IPS-NIHi7 (cell line): ENCODE measurements around the gene CHN2.
A peak's percentile ranks its signal among the peaks of the same experiment; 100 is the strongest.

Source experiments
- DNase-seq: peaks from one replicate; pipeline ENCODE4 v3.0.0; 2012; ENCODE audit warnings: mixed read lengths; ENCODE audit errors: extremely low spot score

Gene CHN2

DNA sequence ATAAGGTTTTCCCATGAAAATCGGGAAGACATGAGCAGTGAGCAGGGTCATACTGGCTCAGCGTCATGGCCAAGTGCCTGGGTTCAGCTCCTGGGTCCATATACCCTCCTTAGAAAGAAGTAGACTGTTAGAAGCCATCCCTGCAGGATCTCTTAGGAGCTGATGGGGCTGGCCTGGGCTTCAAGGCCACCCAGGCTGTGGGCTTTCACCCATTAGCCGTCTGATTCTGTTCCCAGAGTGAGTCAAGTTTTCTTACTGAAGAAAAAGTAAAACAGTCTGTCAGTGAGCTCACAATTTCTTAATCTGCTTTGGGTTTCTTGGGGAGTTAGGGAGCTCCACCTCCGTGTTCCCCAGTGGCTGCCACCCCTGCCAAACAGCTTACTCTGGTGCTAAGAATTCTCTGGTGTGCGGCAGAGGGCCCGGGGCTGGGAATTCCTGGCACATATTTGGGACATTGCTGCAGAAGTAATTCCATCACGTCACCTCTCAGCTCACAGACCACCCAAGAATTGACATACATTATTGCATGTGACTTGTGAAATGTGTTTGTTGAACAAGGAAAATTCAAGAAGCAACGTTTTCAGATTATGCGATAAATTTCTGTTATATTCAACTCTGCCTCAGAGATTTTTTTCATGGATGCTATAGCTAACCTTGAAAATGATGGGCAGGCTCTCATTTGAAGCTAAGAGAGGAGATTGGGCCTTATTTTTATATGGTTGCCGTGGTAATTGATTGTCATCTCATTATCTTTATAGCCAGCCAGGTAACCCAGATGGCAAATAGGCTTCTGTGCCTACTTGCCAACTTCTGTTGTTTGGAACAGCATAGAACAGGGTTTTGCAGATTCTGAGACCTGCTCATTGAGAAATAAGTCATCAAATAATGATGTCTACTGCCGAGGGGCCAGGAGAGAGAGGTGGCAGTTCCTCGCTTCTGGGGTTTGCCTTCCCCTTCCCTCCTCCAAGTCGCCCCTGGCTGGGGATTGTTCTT lies 166.4 kb downstream of the CHN2 start:
- DNase-seq: no peak

DNA sequence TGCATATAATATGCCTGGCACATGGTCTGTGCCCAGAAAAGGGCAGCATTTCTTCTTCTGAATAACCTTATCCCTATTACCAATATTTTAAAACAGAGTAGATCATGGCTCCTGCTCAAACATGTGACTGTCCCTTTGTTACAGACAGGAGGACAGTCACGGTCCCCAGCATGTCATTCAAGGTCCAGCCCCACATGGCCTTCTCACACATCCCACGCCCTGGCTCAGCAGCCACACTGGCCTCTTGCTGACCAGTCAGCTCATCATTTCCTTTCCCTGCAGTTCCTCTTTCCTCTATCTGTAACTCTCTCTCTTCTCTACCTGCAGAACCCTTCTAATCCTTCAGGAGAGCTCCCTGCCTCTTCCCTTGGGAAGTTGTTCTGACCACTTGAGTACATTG lies 167.8 kb downstream of the CHN2 start:
- no peak for DNase-seq

DNA sequence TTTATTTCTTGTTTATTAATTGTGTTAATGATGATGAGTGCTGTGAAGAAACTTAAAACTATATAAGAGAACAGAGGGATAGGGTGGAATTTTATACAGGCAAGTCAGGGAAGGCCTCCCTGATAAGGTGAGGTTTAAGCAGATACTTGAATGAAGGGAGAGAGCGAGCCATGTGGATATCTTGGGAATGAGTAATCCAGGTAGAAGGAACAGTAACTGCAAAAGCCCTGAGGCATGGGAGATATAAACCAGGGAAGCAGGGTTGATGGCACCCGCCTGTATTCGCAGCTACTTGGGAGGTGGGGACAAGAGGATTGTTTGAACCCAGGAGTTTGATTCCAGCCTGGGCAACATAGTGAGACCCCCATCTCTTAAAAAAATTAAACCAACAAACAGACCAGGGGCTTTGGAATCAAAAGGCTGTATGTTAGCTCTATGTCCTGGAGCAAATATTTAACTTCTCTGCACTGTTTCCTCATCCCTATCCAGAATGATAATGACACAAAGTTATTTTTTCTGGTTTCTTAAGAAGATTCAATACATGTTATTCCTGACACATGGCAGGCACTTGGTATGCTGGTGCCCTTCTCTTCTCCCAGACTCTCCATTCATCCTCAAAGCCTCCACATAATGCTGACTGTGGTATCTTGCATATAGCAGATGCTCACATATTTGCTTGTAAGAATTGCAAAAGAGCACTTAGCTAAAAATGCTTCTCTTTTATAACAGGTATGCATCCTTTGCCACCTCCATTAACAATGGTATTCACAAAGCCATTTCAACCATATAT lies 169.3 kb downstream of the CHN2 start:
- no peak for DNase-seq

DNA sequence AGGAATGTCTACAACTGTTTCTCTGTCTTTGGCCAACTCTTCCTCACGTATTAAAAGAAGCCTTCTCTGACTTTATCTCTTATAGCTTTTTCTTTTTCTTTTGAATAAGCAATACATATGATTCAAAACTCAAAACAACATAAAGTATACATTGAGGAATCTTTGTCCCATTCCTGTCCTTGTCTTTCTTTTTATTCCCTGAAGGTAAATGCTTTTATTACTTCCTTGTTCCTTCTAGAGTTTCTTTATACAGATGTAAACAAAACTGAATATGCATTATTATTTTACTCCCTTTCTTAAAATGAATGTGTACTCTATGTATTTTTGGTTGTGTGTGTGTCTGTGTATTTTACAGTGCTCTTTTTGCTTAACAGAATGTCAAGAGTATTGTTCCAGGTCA lies 170.1 kb downstream of the CHN2 start:
- no peak for DNase-seq

DNA sequence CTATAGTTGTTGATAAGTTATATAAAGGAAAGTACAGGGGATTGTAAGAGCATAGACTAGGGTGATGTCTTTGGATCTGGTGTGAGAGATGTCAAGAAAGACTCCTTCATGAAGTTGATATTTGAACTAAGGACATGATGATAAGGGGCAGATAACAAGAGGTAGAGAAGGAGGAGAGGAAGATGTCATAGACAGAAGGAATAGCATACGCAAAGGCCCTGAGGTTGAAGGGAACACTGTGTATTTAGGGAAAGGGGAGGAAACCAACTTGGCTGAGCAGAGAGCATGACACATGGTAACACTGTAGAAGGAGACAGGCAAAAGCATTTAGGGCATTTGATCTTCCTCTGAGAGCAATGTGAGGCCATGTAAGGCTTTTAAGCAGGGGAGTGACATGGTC lies 170.8 kb downstream of the CHN2 start:
- no peak for DNase-seq

DNA sequence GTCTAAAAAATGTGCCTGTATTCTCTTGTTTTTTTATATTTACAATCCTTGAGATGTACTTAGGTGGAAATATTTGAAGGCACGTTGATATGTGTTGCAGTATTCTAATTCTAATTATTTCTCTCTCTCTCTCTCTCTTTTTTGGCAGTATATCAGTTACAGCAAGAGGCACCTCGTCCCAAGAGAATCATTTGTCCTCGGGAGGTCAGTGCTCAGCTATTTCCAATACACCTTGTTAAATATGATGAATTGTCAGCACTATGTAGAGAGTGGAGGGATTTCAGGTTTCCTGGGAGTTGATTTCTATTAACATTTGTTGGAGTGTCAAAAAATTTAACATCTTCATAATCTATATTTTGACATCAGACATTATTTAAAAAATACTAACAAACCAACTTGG lies 173.2 kb downstream of the CHN2 start:
- DNase-seq: no peak

DNA sequence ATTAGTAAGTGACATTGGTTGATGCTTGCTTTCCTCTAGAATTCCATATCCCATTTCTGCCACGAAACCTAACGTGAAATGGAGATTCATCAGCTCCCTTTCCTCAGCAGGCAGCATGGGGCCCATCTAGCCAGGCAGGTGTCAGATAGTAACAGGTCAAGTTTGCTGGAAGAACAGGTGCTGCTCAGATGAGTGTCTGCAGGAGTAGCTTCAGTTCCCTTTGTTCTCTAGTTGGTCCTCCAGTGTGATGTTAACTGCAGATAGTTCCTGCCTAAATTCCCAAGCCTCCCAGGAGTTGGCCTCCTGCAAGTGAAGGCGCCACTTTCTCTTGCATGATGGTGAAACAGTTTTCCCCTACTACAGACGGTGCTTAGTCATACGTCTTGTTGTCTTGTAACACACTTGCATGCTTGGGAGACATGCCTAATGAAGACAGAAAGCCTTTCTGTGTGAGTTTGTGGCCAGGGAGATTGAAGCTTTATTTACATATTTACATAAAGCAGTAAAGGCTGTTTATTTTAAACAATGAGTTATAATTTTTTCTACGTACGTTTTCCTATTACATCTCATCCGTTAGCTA lies 175.4 kb downstream of the CHN2 start:
- DNase-seq: no peak

DNA sequence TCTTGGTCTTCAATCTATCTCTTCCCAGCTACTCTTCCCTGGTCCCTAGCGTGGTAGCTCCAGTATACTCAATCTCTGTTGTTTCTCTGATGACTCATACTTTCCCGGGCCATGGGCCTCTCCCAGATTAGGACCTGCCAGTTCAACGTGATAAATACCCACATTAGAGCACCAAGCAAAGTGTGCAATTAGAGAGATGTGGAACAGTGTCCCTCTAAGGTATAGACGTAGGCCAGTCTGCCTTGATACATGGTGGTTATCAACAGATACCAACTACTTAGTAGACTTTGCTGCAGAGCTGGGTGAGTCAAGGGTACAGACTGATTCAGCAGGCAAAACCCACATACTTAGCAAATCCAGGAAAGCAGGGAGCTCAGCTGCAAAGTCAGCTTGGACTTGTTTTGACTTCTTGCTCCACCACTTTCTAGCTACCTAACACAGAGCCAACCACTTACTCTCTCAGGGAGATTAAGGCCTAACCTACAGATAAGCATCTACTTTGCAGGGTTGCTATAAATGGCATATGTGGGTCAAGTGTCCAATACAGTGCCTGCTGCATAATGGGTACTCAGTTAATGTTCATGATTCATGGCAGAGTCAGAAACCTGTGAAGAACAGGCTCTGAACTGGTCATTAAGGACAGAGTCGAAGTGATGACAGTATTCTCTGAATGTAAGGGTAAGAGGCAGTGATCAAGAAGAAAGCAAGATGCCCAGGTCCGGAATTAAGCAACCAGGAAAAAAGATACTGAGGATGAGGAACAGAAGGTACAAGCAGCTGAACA lies 176.1 kb downstream of the CHN2 start:
- DNase-seq: no peak

DNA sequence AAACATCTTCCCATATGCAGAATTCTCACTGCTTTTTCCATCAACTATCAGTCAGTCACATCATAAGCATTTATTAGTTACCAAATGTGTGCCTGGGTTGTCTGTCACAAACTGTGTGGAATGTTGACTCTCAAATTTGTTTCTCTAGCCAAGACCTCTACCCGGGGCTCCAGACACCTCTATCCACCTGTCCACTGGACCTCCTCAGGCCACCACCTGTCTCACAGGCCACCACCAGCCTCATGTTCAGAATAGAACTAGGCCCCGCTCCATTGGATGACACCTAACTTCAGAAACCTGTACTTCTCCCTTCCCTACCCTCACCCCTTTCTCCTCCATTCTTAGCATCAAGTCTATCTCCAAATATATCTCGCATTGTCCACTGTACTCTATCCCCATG lies 176.9 kb downstream of the CHN2 start:
- no peak for DNase-seq

DNA sequence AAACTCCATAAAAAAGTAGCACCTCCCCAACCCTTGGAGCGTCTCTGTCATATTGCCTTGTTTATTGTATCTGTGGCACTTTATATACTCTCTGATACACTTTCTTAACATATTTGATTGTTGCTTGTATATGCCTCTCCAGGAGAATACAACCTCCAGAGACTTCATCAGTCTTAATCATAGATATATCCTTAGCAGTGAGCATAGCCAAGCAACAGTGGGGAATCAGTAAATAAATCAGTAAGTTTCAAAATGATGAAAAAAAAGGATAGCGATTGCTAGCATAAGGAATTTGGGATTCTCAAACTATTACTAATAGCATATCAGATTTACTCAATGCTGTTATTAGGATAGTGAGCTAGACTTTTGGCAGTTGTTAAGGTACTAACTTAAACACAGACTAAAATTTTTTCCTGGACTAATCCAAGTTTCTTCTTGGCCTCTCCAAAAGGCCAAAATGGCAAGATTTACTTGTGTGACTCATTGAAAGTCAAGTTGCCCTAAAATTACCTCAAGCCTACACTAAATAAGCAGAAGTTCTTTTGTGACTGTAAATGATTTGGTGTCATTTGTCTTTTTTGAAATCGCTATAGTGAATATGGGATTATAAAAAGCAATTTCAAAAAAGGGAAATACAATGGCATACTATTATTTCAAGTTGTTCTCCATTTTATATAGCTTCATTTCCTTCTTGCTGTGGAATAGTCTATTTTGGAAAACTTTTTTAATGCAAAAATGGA lies 177.9 kb downstream of the CHN2 start:
- DNase-seq: no peak

DNA sequence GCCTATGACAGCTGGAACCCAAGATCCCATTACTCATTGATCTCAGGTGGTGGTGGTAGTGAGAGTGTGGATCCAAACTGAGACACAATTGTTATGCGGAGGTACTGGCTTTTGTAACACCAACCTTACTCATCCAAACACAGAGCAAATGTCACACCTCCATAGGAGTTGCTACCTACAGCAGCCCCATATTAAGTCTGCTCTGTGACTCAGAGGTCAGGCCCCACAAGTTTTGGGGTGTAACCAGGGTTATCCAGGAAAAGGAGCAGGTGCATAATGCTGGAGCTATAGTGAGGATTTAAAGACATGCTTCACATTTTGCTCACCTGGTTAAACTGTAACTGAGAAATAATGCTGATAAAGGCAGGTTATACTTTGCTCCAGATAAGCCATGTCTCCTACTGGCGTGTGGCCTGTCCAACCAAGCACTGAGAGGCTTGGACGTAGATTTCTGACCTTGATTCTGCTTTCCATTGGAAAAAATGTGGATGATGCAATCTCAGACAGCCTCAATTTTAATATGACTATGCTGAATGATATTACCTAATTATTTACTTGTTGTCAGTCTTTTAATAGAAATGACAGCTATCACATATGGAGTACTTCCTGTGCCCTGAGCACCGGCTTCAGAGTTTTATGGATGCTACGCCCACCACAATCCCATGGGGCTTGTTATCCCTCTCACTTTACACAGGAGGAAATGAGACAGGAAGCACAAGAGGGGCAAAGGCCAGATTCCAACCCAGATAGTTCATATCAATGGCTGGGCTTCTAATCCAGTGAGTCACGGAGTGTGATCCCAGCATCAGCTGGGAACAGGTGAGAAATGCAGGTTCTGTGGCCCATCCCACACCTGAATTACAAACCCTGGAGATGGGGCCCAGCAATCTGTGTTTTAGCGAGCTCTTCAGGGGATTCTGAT lies 181.3 kb downstream of the CHN2 start:
- DNase-seq: peak; percentile 62

DNA sequence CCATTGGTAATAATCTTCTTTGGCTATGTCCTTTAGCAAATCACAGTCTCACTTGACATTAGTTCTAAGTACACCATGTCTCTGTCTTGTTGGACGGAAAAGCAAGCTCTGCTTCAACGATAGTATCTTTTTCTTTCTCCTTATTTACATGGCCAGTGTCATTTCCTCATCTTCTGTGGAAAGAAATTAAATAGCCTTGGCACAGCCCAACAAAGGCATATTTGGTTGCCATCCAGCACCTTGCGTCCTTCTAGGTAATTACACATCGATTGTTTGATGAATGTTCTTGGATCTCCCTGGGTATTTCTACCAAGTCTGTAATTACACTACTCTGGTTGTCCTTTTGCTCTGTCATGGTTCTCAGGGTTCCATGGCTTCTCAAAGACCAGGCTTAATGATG lies 183.1 kb downstream of the CHN2 start:
- DNase-seq: no peak

DNA sequence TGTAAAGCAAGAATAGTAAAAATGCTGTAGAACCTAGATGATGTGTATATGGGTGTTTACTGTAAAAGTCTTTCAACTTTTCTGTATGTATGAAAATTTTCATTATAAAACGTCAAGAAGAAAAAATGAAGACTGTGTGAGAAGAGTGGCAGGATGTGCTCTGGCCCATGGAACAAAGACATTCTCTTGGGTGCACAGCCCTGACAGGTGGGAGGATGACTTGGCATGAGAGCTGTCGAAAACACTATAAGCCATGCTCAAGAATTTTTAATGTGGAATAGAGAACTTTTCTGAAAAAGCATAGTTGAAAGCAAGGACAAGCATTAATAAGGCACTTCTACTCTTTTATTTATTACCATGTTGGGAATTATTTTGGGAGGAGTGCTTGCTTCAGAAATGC lies 185.0 kb downstream of the CHN2 start:
- no peak for DNase-seq

DNA sequence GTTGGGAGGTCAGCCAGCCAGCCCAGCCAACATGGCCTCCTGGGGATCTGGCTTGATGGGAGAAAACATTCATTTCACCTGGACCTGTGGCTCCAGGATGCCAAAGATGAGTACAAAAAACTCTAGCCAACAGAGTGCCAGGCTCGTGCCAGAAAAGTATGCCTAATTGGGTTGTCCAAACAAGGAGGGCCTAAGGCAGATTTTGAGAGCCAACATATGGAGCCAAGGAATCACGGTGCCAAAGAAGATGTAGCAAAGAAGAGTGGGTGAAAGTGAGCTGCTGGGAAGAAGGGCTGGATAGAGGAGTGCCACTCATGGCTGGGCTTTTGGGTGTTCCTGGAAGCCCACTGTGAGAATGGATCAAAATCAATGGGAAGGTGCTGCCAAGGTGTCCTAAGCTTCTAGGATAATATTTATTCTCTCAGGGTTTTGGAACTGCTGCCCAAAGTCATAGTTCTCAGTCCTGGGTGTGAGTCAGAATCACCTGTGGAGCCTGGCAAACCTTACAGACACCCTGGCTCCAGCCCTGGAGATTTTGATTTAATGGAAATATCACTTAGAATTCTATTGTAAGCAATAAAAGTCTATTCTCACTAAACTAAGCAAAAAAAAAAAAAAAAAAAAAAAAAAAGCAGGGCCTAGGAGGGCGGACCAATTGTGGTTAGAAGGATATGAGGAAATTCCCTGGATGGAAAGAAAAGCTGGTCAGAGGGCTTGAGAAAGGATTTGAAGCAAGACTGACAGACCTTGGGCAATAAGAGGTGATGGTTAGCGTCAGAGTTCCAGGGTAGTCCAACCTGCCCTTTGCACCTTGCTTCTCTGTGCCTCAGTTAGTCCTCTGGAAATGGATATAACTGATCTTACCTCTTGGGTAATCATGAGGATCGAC lies 186.9 kb downstream of the CHN2 start:
- DNase-seq: no peak

DNA sequence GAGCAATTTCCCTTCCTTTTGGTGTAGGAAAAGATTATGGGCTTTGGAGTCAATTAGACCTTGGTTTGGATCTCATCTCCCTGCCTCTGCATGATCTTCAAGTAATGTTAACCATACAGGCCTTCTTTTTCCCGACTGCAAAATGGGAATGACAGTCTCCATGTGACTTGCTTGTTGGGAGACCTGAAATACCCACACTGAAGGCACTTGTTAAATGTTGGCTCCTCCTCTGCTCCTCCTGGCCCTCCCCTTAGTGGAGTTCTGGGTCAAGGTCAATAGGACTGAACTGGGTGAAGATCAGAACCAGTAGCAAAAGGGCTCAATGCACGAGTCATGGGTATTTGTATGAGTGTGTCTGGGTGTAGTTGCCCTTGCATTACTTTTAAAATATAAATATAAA lies 189.7 kb downstream of the CHN2 start:
- DNase-seq: no peak

DNA sequence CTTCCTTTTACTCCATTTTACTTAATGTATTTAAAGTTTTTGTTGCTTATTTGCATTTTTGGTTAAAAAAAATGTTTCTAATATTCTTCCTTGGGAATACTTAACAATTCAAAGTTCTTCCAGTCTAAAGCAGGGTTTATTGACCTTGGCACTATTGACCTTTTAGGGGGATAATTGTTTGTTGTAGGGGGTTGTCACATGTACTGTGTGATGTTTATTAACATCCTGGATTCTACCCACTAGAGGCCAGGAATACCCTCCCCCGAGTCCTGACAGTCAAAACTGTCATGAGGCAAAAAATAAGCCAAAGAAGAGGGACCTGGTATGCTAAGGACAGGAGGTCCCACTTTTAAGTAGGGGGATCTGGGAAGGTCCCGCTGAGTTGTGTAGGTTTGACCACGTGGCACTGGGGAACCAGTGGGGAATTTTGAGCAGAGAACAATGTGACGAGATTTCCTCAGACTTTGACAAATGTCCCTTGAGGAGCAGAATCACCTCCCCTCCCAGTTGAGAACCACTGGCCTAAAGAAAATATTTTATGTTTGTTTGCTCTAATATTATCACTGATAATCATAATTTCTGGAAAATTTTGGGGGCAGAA lies 190.7 kb downstream of the CHN2 start:
- DNase-seq: no peak

DNA sequence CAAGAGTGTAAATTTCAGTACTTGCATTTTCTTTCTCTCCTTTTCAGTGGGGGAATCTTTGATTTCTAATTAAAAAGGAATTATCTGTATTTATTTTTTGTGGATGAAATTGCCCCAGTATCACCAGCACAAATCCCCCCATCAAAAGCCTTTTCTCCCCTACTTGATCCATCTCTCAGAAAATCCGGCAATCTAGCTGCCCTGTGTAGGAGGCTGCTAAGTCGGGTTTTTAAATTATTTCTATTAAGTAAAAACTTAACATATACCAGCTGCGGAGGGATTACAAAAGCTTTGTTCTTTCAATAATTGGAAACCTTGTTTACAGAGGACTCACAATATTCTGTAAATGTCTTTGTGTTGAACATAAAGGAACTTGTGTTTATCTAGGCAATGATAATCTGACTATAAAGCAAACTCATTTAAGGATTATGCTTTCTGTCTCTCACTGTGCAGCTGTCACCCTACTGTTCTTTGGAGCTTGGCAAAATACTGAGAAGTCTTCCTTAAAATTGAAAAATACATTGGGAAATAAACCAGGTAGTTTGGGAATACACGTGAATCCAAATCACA lies 191.7 kb downstream of the CHN2 start:
- no peak for DNase-seq

DNA sequence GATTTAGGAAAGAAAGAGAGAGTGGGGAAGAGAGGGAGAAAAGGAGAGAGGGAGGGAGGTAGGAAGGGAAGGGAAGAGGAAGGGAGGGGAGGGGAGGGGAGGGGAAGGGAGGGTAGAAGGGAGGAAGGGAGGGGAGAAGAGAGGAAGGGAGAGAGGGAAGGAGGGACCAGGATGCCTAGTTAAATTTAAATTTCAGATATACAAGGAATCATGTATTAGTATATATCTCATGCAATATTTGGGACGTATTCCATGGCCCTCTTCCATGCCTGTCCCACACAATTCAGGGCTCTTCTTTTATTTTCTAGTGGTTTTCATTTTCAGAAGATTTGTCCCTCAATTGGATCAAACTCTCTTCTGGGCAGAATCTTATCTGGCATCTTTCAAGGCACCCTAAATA lies 196.7 kb downstream of the CHN2 start:
- DNase-seq: no peak
